Uterus (tissue), 2 donors: ENCODE data around the gene SH3GL3.

Source experiments
- CTCF ChIP-seq, 4 experiments: fragments of 200-600 bp in 2 of 4; fragments of 450-650 bp in 2 of 4; sonication (generic) in 2 of 4; IDR thresholded peaks; one replicate each; pipeline ENCODE4 v1.5.1; 2016 to 2019; ENCODE audit warnings: antibody characterized with exemption in 4 of 4, mild to moderate bottlenecking in 2 of 4, moderate library complexity in 1 of 4
- POLR2A ChIP-seq, 2 donors: fragments of 450-650 bp; IDR thresholded peaks; one replicate each; pipeline ENCODE4 v1.6.1; 2016; ENCODE audit warnings: antibody characterized with exemption in 2 of 2, mild to moderate bottlenecking in 1 of 2, moderate library complexity in 1 of 2

GRCh38 chr15:83604549-83604948 lies 157.4 kb downstream of the SH3GL3 start:
- TF ChIP-seq POLR2A (IDR thresholded peaks at IDR 0.05) (no peak), CTCF (IDR thresholded peaks at IDR 0.05) (no peak)
